Uterus (tissue), 2 donors: ENCODE data around the gene GSK3A.

Source experiments
- POLR2A ChIP-seq, 2 donors: fragments of 450-650 bp; IDR thresholded peaks; one replicate each; pipeline ENCODE4 v1.6.1; 2016; ENCODE audit warnings: antibody characterized with exemption in 2 of 2, mild to moderate bottlenecking in 1 of 2, moderate library complexity in 1 of 2
- TF ChIP-seq, protein P1 (sequence below), 4 experiments: fragments of 200-600 bp in 2 of 4; fragments of 450-650 bp in 2 of 4; sonication (generic) in 2 of 4; IDR thresholded peaks; one replicate each; pipeline ENCODE4 v1.5.1; 2016 to 2019; ENCODE audit warnings: antibody characterized with exemption in 4 of 4, mild to moderate bottlenecking in 2 of 4, moderate library complexity in 1 of 4

DNA sequence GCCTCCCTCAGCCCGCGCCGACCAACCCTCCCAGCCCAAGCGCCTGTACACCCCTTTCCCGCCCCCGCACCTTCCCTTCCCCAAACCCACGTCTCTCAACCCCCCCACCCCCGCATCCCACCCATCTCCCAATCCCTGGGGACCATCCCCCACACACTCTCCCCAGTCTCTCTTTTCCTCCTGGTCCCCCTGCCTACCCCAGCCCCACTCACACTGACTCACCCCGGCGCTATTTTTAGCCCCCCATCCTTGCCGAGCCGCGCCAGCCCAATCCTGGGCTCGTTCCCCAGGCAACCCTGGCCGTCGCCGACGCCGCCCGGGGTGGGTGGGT, 38.4 kb upstream of the GSK3A start:
- TF ChIP-seq, protein P1, sequence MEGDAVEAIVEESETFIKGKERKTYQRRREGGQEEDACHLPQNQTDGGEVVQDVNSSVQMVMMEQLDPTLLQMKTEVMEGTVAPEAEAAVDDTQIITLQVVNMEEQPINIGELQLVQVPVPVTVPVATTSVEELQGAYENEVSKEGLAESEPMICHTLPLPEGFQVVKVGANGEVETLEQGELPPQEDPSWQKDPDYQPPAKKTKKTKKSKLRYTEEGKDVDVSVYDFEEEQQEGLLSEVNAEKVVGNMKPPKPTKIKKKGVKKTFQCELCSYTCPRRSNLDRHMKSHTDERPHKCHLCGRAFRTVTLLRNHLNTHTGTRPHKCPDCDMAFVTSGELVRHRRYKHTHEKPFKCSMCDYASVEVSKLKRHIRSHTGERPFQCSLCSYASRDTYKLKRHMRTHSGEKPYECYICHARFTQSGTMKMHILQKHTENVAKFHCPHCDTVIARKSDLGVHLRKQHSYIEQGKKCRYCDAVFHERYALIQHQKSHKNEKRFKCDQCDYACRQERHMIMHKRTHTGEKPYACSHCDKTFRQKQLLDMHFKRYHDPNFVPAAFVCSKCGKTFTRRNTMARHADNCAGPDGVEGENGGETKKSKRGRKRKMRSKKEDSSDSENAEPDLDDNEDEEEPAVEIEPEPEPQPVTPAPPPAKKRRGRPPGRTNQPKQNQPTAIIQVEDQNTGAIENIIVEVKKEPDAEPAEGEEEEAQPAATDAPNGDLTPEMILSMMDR (IDR thresholded peaks at IDR 0.05): no peak
- TF ChIP-seq POLR2A (IDR thresholded peaks at IDR 0.05): no peak
